Liver (tissue), 9 donors: ENCODE measurements around the gene RNF187. TPM values are rescaled to one million over a fixed set of nuclear protein-coding genes. Genes with fewer than 3 reads are reported as not detected.

Experiments
- DNase-seq: peaks from one replicate; pipeline ENCODE4 v3.0.0-alpha.2; 2017; ENCODE audit warnings: low spot score
- H3K27ac ChIP-seq, 2 donors: one replicate each; pipeline ENCODE4 v1.7.0; 2013; ENCODE audit warnings: inconsistent platforms in 2 of 2, low read length in 2 of 2, control low read depth in 1 of 2, low read depth in 1 of 2, mild to moderate bottlenecking in 1 of 2
- H3K27me3 ChIP-seq, 4 donors: one replicate each; pipeline versions ENCODE4 v1.6.1 to v1.7.0; 2013; ENCODE audit warnings: low read length in 3 of 4, inconsistent platforms in 1 of 4, mild to moderate bottlenecking in 1 of 4, moderate library complexity in 1 of 4; ENCODE audit not compliant: control insufficient read depth in 4 of 4, insufficient read depth in 4 of 4
- H3K36me3 ChIP-seq, 4 donors: one replicate each; pipeline versions ENCODE4 v1.6.1 to v1.7.0; 2013; ENCODE audit warnings: low read length in 3 of 4, mild to moderate bottlenecking in 3 of 4, low read depth in 1 of 4, moderate library complexity in 1 of 4; ENCODE audit not compliant: control insufficient read depth in 4 of 4, insufficient read depth in 3 of 4
- H3K4me1 ChIP-seq, 4 donors: one replicate each; pipeline versions ENCODE4 v1.6.1 to v1.7.0; 2013; ENCODE audit warnings: low read length in 3 of 4, mild to moderate bottlenecking in 3 of 4, moderate library complexity in 1 of 4; ENCODE audit not compliant: control insufficient read depth in 4 of 4, insufficient read depth in 4 of 4
- H3K4me3 ChIP-seq, 3 donors: one replicate each; pipeline versions ENCODE4 v1.6.1 to v1.7.0; 2013; ENCODE audit warnings: low read length in 3 of 3, control low read depth in 1 of 3, low read depth in 1 of 3, mild to moderate bottlenecking in 1 of 3
- H3K9ac ChIP-seq, 2 donors: one replicate each; pipeline ENCODE4 v1.7.0; 2013; ENCODE audit warnings: low read length in 2 of 2, mild to moderate bottlenecking in 2 of 2, moderate library complexity in 2 of 2, control low read depth in 1 of 2, low read depth in 1 of 2
- H3K9me3 ChIP-seq, 4 donors: one replicate each; pipeline versions ENCODE4 v1.6.1 to v1.7.0; 2013; ENCODE audit warnings: low read length in 3 of 4; ENCODE audit not compliant: control insufficient read depth in 4 of 4
- EGR1 ChIP-seq, 2 donors: IDR thresholded peaks; 2 replicates each; pipeline ENCODE4 v1.6.1; 2016 to 2018; ENCODE audit warnings: antibody characterized with exemption in 2 of 2, low read depth in 2 of 2
- FOXA2 ChIP-seq: IDR thresholded peaks from 2 replicates; pipeline ENCODE4 v1.6.1; 2016; ENCODE audit warnings: antibody characterized with exemption
- GABPA ChIP-seq, 2 donors: IDR thresholded peaks in 1 of 2; conservative IDR thresholded peaks in 1 of 2; 2 replicates each; pipeline ENCODE4 v1.6.1; 2016; ENCODE audit warnings: antibody characterized with exemption in 2 of 2, mild to moderate bottlenecking in 1 of 2, moderate library complexity in 1 of 2
- HNF4A ChIP-seq, 2 donors: conservative IDR thresholded peaks; 2 replicates each; pipeline ENCODE4 v1.6.1; 2016; ENCODE audit warnings: antibody characterized with exemption in 2 of 2, mild to moderate bottlenecking in 2 of 2
- HNF4G ChIP-seq: IDR thresholded peaks from 2 replicates; pipeline ENCODE4 v1.6.1; 2016; ENCODE audit warnings: antibody characterized with exemption
- JUND ChIP-seq, 2 donors: IDR thresholded peaks; 2 replicates each; pipeline ENCODE4 v1.6.1; 2016; ENCODE audit warnings: antibody characterized with exemption in 2 of 2
- NR2F2 ChIP-seq: IDR thresholded peaks from 2 replicates; pipeline ENCODE4 v1.6.1; 2016; ENCODE audit warnings: antibody characterized with exemption
- RAD21 ChIP-seq, 2 donors: IDR thresholded peaks; 2 replicates each; pipeline ENCODE4 v1.6.1; 2016; ENCODE audit warnings: antibody characterized with exemption in 2 of 2, mild to moderate bottlenecking in 2 of 2
- RXRA ChIP-seq, 2 donors: IDR thresholded peaks; 2 replicates each; pipeline ENCODE4 v1.6.1; 2017 to 2018; ENCODE audit warnings: antibody characterized with exemption in 2 of 2, mild to moderate bottlenecking in 1 of 2
- SP1 ChIP-seq: IDR thresholded peaks from 2 replicates; pipeline ENCODE4 v1.6.1; 2018; ENCODE audit warnings: antibody characterized with exemption, mild to moderate bottlenecking
- TAF1 ChIP-seq: conservative IDR thresholded peaks from 2 replicates; pipeline ENCODE4 v1.6.1; 2016; ENCODE audit warnings: antibody characterized with exemption, mild to moderate bottlenecking
- WGBS: extraction: QIAGEN DNeasy Blood & Tissue Kit; methylation state at CpG from one replicate; pipeline ENCODE4 v1.1.7; 2013; 5-methylcytosine and 5-hydroxymethylcytosine counted together
- polyA plus RNA-seq, 2 donors: library from polyadenylated mRNA; stranded (reverse) in 1 of 2; unstranded in 1 of 2; fragments of 200-250 nt in 1 of 2; fragments of >200 nt in 1 of 2; fragmentation: Nextera tagmentation in 1 of 2; extraction: Ambion mirVana in 1 of 2; gene quantifications; one replicate each; pipeline versions ENCODE4 v1.2.1 to v1.2.3, GENCODE V29; 2013 to 2015
- total RNA-seq, 2 donors: library from RNA; depleted of rRNA; stranded (reverse); fragments of >200 nt; gene quantifications; one replicate each; pipeline ENCODE4 v1.2.3, GENCODE V29; 2014
- TF ChIP-seq, protein P1 (sequence below): IDR thresholded peaks from 2 replicates; pipeline ENCODE4 v1.6.1; 2016; ENCODE audit warnings: antibody characterized with exemption
- TF ChIP-seq, protein P2 (sequence below): IDR thresholded peaks from 2 replicates; pipeline ENCODE4 v1.6.1; 2016; ENCODE audit warnings: antibody characterized with exemption, mild to moderate bottlenecking
- donor health status: healthy.
- donor health status: healthy.
- donor health status: healthy.
- donor health status: healthy.
- donor health status: healthy.

The RNF187 gene
- total and polyA plus RNA-seq, 4 donors, result 18.7 to 32.0 (median 23.5) TPM

DNA sequence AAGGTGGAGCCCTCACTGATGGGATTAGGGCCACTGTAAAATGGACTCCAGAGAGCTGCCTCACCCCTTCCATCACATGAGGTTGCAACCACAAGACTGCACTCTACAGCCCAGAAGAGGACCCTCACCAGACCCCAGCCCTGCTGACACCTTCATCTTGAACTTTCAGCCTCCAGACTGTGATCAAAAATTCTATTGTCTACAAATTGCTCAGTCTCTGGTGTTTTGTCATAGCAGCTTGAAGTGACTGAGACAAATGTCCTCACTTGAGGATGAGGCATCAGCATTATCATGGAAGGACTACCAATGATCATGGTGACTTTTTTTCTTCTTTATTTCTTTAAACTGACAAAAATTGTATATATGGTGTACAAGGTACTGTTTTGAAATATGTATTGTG lies 43.8 kb upstream of the RNF187 start:
- Histone ChIP-seq H3K4me1 (peaks cover 2 to 10% (median 7%) of the 10 kb centered on the region in 4 donors), H3K4me3 (no peak overlapping the region)
- no peak for DNase-seq

DNA sequence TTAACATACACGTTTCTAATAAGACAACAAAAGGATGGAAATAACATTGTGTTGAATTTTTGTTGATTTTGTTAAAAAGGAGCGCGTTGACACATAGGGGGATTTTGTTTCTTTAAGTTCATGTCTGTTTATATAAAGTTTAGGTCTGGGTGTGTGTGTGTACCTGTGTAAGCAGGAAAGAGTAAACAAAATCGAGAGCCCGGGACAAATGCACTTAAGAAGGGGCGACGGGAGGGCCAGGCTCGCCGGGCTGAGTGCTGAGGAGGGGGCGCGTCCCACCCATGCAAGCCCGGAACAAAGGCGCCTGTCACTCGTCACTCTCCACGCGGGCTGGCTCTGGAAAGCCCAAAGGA lies 41.7 kb upstream of the RNF187 start:
- peaks cover 2 to 10% (median 7%) of the 10 kb centered on the region in 4 donors for H3K4me1 ChIP-seq
- H3K4me3 ChIP-seq, result peak overlapping the region in 1 of 3 donors; percentile 6
- H3K36me3 ChIP-seq, result no peaks in the 10 kb centered on the region
- TF ChIP-seq EGR1 (IDR thresholded peaks at IDR 0.05; ENCODE audit: low read depth in 2 of 2), result no peak
- TF ChIP-seq TAF1, result no peak
- TF ChIP-seq, protein P1, sequence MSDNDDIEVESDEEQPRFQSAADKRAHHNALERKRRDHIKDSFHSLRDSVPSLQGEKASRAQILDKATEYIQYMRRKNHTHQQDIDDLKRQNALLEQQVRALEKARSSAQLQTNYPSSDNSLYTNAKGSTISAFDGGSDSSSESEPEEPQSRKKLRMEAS, result no peak
- DNase-seq, result no peak
- 7% methylated on average over 16 of the region's 16 CpGs for WGBS
- peaks cover 0 to 18% (median 3%) of the 10 kb centered on the region in 4 donors for H3K27me3 ChIP-seq
- no peak overlapping the region for H3K27ac ChIP-seq
- H3K9me3 ChIP-seq, result no peaks in the 10 kb centered on the region
- H3K9ac ChIP-seq, result no peak overlapping the region

More for the DNA sequence above, 43.8 kb upstream of the RNF187 start:
- Histone ChIP-seq H3K9me3 (no peaks in the 10 kb centered on the region), H3K36me3 (no peaks in the 10 kb centered on the region), H3K27me3 (peaks cover 0 to 18% (median 4%) of the 10 kb centered on the region in 4 donors), H3K9ac (no peak overlapping the region), H3K27ac (no peak overlapping the region)
- no peak for TF ChIP-seq RAD21 (IDR thresholded peaks at IDR 0.05)
- no peak for TF ChIP-seq HNF4A (conservative IDR thresholded peaks at IDR 0.05)
- TF ChIP-seq NR2F2, result no peak
- TF ChIP-seq JUND (IDR thresholded peaks at IDR 0.05), result no peak
- no peak for TF ChIP-seq HNF4G
- TF ChIP-seq FOXA2, result no peak
- TF ChIP-seq, protein P2, sequence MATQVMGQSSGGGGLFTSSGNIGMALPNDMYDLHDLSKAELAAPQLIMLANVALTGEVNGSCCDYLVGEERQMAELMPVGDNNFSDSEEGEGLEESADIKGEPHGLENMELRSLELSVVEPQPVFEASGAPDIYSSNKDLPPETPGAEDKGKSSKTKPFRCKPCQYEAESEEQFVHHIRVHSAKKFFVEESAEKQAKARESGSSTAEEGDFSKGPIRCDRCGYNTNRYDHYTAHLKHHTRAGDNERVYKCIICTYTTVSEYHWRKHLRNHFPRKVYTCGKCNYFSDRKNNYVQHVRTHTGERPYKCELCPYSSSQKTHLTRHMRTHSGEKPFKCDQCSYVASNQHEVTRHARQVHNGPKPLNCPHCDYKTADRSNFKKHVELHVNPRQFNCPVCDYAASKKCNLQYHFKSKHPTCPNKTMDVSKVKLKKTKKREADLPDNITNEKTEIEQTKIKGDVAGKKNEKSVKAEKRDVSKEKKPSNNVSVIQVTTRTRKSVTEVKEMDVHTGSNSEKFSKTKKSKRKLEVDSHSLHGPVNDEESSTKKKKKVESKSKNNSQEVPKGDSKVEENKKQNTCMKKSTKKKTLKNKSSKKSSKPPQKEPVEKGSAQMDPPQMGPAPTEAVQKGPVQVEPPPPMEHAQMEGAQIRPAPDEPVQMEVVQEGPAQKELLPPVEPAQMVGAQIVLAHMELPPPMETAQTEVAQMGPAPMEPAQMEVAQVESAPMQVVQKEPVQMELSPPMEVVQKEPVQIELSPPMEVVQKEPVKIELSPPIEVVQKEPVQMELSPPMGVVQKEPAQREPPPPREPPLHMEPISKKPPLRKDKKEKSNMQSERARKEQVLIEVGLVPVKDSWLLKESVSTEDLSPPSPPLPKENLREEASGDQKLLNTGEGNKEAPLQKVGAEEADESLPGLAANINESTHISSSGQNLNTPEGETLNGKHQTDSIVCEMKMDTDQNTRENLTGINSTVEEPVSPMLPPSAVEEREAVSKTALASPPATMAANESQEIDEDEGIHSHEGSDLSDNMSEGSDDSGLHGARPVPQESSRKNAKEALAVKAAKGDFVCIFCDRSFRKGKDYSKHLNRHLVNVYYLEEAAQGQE, result no peak
- no peak for TF ChIP-seq TAF1
- no peak for TF ChIP-seq GABPA (IDR thresholded peaks at IDR 0.05 in 1 of 2, conservative IDR thresholded peaks at IDR 0.05 in 1 of 2)
- TF ChIP-seq, protein P1, result no peak
- no peak for TF ChIP-seq SP1
- no peak for TF ChIP-seq RXRA (IDR thresholded peaks at IDR 0.05)

DNA sequence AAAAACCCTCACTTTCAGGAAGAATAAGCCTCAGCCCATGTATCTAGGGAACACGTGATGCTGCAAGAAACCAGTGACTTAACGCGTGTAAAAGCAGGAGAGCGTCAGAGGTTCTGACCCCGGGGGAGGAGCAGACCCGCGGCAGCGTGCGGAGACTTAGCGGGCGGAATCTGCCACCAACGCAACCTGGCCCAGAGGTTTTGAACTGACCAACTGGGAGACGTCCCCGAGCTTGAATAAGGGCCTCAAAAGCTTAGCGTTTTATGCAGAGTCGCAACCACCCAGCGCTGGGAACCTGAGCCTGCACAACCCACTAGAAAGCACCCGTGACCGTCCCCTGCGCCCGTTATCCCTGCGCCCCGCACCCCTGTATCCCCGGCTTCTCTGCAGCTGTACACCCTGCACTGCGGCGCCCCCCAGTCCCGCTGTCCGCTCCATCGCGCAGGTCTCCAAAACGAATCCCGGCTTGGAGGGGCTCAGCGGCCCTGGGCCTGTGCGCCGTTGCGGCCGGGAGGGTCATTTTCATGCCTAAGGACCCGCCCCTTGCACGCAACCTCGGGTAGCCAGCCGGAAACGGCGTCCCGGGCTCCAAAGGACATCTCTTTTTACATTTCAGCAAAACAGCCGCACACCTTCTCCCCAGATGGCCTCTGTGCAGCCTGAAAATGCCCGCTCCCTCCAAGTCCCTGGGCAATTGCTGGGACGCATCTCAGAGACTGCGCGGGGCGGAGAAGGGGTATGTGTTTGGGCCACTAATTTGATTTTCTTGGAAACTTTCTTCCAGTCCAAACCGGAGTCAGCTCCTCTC lies 41.1 kb upstream of the RNF187 start:
- H3K4me1 ChIP-seq, result peaks cover 2 to 10% (median 7%) of the 10 kb centered on the region in 4 donors
- H3K27ac ChIP-seq, result no peak overlapping the region
- no peak for DNase-seq
- peaks cover 0 to 18% (median 3%) of the 10 kb centered on the region in 4 donors for H3K27me3 ChIP-seq
- TF ChIP-seq NR2F2, result peak; percentile 26
- TF ChIP-seq FOXA2, result no peak
- no peaks in the 10 kb centered on the region for H3K36me3 ChIP-seq
- WGBS, result 8% methylated on average over 51 of the region's 51 CpGs
- peak overlapping the region in 2 of 3 donors; percentile 6 to 18 for H3K4me3 ChIP-seq
- no peak overlapping the region for H3K9ac ChIP-seq
- H3K9me3 ChIP-seq, result no peaks in the 10 kb centered on the region
